HG02588 (cell line): ENCODE results near the gene ZDHHC19.
A peak's percentile ranks its signal among the peaks of the same experiment; 100 is the strongest.
"Not testable (repeated sequence)": the region's sequence is repeated elsewhere in the genome, so short reads cannot be mapped to it uniquely, and the experiment has no call there.

ENCODE experiments used
- ATAC-seq: cut with Tn5 transposase; IDR thresholded peaks from one replicate; pipeline ENCODE4 v1.9.1; 2021; ENCODE audit warnings: mild to moderate bottlenecking, moderate library complexity; ENCODE audit not compliant: unreplicated experiment

Gene ZDHHC19

GRCh38 chr3:196225763-196226364 lies 14.7 kb upstream of the ZDHHC19 start:
- ATAC-seq, result no peak

- ATAC-seq, result no peak
Measured at GRCh38 chr3:196225086-196225485, 13.9 kb upstream of the ZDHHC19 start.

DNA sequence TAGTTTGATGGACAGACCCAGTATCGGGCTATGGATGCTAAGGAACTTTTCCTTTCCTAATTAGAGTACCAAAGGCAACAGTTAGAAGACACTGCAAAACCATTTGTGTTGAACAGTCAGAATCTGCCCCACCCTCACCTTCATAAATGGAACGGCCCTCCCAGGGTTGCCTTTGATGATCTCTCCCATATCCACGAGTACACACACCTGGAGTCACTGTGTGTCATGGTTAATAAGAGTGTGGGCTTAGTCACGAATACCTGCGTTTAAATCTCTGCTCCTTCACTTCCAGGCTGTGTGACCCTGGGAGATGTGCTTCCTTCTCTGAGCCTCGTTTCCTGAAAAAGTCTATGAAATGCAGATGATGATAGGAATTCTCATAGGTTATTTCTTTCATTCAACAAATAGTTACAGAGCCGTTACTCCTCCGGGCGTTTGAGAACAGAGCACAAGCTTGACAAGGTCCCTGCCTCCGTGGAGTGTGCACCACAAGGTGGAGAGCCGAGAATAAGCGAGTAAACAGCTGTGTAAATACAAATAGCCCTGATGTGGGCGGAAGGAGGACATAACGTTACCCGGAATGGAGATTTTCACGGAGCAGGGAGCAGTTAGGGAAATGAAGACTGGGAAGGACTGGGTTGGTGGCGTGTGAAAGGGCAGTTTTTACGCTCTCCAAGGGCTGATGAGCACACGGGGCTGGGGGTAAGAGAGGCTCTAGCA lies 11.8 kb upstream of the ZDHHC19 start:
- no peak for ATAC-seq

GRCh38 chr3:196220991-196221390 lies 9.8 kb upstream of the ZDHHC19 start:
- no peak for ATAC-seq

DNA sequence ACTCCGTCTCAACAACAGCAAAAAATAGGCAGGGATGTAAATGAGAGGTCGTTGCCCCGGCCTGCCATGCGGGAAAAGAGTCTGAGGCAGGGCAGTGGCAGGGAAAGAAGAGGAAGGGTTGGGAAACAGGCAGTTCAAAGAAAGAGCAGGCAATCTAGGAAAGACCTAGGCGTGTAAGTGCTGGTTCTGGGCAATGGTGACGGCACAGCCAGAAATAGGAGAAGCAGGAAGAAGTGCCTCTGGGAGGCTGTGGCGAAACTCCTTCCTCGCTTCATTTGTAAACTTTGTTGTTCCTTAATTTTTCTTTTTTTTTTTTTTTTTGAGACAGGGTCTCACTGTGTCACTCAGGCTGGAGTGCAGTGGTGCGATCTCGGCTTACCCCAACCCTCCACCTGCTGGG lies 9.4 kb upstream of the ZDHHC19 start:
- ATAC-seq, result no peak

DNA sequence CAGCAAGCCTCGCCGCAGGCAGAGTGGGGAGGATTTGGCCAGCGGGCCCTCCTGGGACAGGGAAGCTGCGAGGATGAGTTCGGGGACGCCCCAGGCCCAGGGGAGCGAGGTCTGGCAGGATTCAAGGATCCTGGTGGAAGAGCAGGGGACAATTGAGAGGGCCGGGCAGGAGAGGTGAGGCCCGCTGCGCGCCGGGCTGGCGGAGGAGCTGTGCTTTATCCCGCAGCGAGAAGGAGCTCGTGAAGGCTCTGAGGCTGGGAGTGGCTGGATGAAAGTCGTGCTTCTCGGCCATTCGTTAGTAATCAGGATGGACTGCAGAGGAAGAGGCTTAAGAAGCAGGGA lies 8.7 kb upstream of the ZDHHC19 start:
- ATAC-seq, result no peak

DNA sequence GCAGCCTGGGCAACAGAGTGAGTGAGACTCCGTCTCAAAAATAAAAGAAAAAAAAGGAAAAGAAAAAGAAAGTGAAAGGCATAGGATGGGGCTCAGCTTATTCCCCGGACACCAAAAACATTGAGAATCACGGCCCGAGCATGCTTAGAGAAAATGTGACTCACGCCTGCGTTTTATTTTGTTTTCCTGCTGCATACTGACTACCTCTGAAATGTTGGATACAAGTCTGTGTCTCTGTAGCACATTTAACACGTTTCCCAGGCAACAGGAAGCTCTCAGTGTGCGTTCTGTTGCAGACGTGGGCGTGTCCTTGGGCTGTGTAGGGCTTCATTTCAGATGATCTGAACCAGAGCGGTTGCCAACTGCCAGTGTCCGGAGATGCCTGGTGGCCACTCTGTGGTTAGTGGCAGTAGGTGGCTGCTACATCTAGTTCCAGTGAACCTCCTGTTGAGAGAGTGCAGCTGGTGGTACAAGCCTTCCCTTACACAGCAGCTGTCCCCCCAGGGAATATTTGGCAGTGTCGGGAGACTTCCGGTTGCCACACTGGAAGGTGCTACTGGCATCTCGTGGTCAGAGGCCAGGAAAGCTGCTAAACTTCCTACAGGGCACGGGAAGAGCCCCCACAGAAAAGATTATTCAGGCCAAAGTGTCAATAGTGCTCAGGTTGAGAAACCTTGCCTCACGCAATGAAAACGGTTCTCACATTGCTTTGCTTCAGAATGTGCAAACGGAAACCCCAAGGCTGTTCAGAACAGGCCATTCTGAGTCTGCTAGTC lies 8.2 kb upstream of the ZDHHC19 start:
- ATAC-seq, result peak; percentile 58

GRCh38 chr3:196218155-196218712 lies 7.0 kb upstream of the ZDHHC19 start:
- no peak for ATAC-seq

DNA sequence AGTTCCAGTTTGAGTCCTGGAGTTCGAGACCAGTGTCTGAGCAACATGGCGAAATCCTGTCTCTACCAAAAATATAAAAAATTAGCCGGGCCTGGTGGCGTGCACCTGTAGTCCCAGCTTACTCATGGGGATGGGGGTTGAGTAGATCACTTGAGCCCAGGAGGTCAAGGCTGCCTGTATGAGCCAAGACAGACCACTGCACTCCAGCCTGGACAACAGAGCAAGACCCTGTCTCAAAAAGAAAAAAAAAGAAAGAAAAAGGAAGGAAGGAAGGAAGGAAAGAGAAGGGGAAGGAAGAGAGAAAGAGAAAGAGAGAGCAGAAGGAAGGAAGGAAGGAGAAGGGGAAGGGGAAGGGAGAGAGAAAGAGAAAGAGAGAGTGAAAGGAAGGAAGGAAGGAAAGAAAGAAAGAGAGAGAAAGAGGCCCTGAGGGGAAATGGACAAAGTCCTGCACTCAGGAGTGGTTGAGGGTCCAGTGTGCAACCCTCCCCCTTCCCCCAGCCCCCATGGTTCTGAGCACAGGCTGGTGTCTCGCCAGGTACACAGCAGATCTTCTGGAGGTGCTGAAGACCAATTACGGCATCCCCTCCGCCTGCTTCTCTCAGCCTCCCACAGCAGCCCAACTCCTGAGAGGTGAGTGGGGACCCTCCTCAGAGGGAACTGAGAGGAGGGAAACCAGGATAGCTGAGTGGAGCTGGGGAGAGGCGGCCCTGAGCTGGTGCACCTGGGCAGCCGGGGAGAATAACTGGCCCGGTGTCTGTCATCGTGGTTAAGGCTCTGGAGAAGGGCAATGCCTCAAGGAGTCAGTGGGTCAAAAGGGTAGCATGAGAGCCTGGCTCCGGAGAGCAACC lies 6.3 kb upstream of the ZDHHC19 start:
- no peak for ATAC-seq

DNA sequence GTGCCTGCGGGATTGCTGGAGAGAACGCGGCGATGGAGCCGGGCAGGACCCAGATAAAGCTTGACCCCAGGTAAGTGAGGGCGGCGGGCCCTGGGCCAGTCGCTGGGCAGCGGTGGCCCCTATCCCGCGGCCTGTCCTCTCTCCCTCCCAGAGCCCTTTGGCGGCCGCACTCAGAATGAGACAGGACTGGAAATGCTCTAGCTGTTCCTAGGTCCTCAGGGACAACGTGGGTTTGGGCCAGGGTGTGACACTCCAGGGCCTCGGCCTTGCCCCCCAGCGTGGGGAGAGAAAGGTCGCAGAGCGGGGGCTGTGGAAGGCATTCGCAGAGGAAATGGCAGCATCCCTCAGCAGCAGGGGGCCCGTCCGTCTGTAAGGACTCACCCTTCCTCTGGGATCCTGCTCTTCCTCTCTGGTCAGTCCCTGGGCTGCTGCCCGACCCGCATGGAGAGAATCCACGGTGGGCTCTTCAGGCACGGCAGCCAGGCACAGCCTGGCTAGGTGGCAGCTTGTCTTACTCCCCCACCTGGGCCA lies 5.5 kb upstream of the ZDHHC19 start:
- no peak for ATAC-seq

DNA sequence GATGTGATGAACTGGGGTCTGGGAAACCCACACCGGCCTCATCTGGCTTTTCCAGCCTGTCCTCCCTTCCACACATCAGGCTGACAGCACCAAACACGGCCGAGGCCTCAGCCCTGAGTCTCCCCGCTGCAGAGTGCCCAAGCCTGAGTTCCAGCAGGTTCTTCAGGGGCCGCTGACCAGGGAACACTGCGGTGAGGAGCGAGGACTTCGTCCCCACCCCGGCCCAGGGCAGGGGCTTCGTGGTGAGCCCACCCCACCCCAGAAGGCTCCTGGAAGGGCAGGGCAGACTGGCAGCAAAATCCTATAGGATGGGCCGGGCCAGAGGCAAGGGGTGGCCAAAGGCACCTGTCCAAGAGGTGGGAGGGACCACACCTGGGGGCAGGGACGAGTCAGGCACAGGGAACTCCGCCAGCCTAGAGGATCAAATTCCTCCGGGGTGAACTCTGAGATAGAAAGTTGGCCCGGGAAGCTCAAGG lies 4.9 kb upstream of the ZDHHC19 start, which contains the start of gene SLC51A:
Gene SLC51A, plus strand, starts transcription at position 446 of the 476 bp plus-strand sequence. CDS start 179 bp downstream, outside the sequence.
- ATAC-seq, result no peak

GRCh38 chr3:196215493-196216020 lies 4.4 kb upstream of the ZDHHC19 start:
- ATAC-seq, result no peak

- no peak for ATAC-seq
Measured at GRCh38 chr3:196214783-196215441, 3.7 kb upstream of the ZDHHC19 start.

DNA sequence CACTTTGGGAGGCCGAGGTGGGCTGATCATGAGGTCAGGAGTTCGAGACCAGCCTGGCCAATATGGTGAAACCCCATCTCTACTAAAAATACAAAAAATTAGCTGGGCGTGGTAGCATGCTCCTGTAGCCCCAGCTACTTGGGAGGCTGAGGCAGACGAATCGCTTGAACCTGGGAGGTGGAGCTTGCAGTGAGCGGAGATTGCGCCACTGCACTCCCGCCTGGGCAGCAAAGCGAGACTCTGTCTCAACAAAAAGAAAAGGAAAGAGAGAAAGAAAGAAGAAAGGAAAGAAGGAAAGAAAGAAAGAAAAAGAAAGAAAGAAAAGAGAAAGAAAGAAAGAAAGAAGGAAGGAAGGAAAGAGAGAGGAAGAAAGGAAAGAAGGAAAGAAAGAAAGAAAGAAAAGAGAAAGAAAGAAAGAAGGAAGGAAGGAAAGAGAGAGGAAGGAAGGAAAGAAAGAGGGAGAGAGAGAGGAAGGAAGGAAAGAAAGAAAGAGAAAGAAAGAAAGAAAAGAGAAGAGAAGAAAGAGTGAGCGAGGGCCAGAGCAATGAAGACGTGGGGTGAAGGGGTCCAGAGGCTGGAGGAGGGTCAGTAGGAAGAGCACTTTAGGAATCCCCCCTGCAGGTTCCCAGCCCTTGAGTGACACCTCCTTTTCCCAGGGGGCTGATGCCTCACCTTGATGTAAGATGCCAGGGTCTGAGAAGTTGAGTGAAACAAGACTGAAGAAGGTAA lies 1.1 kb downstream of the ZDHHC19 start:
- ATAC-seq, result not testable (repeated sequence)

DNA sequence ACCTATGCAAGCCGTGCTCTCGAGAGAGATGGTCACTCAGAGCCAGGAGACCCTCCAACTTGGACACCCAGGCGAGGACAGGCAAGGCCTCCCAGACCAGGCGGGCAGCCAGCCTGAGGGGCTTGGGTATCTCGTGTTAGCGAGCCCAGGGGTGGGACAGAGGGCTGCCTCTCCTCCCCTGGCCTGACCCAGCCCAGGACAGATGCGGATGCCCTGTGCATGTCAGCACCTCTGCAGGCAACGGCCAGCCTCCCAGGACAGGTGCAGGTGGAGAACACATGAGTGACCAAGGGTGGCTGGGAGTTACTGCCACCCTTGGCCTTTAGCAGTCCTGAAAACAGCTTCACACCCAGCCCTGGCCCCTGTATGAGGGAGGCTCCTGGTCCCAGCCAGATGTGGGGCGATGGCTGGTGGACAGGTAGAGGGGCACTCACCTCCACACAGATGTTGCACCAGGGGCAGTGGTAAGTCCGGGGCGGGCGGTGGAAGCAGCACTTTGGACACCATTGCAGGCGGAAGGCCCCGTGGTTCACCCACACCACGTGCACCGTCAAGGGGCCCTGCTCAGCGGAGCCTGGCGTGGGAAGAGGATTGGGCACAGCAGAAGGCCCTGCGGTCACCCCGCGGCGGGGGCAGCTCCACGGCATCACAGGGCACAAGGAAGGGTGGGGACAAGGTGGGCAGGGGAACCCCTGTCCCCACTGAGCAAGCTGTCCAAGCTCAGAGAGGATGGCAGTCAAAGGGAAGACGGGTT lies 2.1 kb downstream of the ZDHHC19 start:
- no peak for ATAC-seq

DNA sequence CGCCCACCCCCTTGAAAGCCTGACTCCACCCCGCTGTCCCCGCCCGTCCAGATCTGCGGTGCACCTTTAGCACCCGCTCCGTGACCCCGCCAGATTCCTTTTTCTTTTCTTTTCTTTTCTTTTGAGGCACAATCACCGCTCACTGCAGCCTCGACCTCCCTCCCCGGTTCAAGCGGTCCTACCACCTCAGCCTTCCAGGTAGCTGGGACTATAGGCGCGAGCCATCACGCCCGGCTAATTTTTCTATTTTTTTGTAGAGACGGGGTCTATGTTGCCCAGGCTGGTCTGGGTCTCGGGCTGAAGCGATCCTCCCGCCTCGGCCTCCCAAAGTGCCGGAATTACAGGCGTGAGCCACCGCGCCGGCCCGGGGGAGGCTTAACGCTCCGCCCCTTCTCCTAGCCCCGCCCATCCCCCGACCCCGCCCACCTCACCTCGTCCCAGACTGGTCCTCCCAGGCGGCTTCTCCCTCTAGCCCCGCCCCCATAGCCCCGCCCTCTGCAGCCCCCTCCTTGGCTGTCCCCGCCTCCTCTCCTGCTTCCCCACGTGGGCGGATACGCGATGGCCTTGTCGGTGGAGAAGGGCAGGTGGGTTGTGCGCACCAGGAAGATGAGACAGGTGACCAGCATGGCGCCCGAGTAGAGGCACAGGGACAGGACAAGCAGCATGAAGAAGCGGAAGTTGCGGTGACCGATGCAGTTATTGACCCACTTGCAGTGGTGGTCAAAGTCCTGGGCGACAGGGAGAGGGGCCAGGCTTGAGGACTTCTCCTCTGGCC lies 3.2 kb downstream of the ZDHHC19 start:
- no peak for ATAC-seq

DNA sequence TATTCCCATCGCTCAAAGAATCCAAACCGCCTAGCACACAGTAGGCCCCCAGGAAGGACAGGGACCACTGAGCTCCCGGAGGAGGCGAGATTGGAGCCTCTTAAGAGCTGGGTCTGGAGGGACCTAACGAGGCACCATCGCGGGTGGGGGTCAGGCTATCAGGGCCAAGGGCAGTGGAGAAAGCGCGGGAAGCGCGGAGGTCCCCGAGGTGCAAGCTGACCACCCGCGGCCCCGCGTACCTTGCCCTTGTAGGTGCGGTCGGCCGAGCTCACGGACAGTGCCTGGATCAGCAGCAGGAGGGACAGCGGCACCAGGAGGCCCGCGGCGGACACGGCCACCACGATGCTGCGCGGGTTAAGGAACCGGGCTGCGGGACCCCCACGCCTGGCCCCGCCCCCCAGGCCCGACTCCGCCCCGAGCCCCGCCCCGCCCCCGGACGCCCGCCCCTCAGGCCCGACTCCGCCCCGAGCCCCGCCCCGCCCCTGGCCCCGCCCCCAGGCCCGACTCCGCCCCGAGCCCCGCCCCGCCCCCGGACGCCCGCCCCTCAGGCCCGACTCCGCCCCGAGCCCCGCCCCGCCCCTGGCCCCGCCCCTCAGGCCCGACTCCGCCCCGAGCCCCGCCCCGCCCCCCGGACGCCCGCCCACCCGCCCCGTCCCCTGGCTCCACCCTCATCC lies 3.9 kb downstream of the ZDHHC19 start:
- ATAC-seq, result no peak
